Stimulated activated CD8-positive, alpha-beta memory T cell treated with anti-CD3 and anti-CD28 coated beads, Interleukin-15, amount 100 ng/mL, for 24 hours (primary cell): Measurements from ENCODE around the gene TM9SF3.
"Not testable (repeated sequence)": the region's sequence is repeated elsewhere in the genome, so short reads cannot be mapped to it uniquely, and the experiment has no call there.

Source experiments
- DNase-seq: peaks from one replicate; pipeline ENCODE4 v3.0.0-alpha.2; 2020; ENCODE audit warnings: low read depth

TM9SF3 gene

DNA sequence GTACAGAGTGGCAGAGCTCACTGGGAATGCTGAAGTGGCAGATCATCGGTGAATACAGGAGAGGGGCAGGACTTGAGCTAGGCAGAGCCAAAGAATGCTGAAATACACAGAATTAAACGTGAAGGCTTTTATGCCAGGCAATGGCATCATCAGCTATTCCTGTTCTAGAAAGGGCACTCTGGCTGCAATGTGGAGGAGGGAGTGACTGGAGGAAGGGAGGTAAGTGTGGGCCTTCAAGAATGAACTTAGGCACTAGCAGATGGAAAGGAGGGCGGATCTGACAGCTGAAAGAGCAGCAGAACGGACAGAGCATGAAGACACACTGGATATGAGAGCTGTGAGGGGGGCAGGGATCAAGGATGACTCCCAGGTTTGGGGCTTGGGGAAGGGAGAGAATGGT, 12.0 kb upstream of the TM9SF3 start:
- no peak for DNase-seq

DNA sequence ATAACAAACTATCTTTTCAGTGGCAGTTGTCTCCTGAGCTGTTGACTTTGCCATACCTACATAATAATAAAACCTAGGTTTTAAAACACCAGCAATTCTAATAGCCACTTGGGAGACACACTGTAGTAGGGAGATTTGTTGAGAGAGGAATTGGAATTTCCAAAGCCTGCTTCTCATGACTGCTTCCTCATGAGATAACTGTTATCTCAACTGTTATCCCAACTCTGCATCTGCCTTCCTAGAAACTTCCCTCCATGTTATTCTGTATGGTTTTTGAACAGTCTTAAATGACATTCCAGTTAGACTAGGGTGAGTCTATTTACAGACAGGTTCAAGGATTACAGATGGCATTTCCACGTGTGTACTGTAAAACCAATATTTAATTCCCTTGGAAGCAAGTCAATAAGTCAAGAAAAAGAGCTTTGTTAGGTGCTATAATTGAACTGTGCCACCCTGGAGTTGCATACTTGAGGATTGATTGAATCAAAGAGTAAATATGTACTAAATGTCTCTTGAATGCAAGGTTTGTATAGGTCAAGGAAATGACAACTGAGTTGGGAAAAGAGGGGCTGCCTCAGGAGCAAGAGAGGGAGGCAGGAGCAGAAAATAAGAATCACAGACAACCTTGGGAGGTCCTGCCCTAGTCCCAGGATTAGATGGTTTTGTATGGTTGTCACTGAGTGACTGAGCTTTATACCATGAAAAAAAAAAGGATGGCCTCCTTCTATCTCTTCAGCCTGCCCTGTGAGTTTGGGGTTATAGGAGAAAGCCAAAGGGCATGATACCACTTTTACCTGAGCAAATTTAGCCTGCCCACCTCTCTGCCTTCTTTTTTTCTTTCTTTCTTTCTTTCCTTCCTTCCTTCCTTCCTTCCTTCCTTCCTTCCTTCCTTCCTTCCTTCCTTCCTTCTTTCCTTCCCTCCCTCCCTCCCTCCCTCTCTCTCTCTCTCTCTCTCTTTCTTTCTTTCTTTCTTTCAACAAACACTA, 9.9 kb upstream of the TM9SF3 start:
- DNase-seq, result no peak

DNA sequence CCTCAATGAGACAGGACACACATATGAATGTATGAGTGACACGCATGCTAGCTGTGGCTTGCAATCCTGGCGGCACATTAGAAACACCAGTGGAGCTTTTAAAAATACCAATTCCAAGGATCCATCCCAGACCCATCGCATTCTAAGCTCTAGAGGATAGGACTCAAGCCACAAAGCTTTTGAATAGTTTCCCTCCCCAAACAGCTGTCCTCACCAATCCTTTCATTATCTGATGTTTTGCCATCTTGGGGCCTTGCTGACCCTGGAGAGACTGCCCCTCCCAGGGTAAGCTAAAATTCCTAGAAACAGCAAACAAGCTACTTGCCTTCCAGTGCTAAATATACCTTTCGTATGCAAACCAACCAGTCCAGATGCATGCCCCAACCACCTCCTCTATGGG, 8.9 kb upstream of the TM9SF3 start:
- no peak for DNase-seq

DNA sequence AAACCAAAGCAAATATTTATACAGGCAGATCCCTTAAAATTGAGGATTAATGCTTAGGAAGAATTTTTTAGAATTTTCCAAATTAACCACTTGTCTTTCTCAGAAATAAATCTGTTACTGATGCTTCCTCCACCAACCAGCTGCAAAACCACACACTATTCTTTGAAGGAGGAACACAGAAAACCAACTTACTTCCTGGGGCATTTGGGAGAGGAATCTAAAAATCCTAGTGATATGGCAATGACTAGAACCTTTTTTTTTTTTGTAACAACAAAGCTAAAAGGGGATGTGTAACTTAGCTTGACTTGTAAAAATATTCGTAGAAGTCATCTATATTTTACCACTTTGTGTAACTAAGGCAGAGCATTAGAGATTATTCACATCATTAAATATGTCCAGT, 5.1 kb upstream of the TM9SF3 start:
- no peak for DNase-seq

DNA sequence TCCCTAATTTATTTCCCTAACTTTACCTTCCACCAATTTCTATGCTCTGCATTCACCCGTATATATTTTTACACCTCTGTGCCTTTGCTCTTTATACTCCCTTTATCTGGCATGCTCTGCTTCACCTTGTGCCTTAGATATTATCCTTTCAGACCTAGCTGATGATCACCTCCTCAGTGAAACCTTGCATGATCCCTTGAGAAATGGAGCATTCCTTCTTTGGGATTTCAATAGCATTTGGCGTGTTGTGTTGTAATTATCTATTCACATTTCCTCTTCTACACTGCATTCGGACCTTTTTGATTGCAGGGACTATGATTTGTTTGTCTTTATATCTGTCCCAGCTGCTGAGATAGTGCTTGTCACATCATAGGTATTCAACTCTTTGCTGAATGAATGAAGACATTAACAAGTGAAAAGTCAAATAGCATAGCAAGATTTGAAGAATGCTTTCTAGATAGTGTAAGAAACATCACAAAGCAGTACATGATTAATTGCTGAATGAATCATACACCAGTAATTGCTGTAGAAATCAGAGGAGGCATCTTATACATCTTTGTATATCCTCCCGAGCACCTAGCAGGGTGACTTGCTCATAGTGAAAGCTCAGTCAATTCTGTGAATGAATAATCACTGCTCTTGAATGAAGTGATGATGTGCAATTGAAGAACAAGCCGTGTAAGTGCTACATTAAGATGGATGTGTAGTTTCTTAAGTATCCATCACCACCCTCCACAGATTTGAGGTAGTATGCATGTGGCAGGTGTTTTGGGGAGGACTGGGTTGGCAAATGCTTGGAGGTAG, 2.0 kb upstream of the TM9SF3 start:
- no peak for DNase-seq

DNA sequence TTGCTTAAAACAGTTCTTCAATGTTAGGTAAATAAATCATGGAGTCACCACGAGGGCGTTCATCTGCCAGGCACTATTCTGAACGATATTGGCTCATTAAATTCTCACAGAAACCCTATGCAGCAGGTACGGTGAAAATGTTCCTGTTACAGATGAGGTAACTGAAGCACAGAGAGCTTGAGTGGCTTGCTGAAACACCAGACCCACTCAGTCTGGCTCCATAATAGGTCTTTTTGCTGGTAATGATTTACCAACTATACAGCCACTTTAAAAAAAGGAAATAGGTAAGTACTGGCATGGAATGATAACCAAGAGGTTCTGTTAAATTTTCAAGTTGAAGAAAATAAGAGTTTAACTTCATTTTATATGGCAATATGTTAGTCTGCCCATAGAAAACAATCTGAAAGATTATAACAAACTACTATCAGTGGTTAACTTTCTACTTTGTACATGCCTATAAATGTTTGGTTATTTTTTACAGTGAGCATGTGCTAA, 1.3 kb upstream of the TM9SF3 start:
- no peak for DNase-seq

DNA sequence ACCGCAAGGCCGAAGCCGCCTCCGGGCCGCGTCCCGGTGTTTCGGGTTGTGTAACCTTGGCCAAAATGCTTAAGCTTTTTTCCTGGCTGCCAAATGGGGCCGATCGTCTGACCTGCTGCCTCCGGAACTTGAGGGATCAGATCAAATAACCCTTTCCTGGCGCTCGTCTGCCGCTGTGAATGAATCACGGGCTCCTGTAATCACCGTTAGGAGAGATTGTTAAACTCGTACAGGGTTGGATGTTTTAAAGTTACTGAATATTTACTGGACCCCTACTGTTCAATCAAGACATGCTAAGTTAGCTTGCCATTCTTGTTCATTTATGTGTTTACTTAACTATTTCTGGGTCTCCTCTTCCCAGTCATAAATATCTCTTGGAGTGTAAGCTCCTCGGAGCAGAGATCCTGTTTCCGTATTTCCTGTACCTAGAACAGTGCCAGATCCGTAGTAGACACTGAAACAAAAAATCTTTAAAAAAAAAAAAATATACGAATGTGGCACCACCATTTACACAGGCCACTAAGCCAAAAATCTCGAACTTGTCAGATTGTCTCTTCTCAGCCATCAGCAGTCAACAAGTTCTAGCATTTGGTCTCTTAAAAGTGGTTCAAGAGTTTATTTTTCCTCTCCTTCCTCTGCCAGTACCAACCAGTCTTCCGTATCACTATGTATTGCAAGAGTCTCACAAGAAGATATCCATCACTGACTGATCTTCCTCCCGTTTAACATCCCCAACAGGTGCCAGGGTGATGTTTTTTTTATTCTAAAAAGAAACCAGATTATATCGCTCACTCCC, 650 bp upstream of the TM9SF3 start:
- no peak for DNase-seq

DNA sequence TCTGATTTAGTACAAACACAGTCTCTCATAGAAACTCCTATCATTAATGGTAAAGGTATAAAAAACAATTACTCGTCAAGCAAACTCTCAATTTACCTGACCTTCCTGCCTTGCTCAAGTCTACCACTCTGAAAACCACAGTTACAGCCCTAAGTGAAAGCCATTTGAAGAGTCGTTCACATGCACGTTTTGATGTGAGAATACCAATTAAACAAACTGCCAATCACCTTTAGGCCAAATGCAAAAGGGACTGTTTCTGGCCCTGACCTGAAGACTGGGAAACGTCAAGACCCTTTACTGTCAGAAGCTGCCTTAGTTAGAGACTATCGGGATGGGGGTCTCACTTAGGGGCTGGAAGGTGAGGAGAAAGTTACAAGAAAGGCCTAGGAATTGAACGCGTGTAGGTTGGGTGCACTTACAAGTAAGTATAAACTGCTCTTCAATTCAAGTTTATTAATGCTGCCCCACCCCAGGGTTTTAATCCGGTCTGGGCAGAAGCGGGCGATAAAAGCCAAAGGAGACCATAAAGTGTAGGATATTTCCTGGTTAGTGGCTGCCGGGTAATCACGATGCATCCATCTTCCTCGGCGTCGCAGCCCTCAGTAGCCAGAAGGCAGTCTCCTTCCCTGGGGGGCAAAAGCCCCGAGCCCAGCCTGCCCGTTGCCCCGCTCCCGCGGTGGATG, 935 bp downstream of the TM9SF3 start:
- no peak for DNase-seq

DNA sequence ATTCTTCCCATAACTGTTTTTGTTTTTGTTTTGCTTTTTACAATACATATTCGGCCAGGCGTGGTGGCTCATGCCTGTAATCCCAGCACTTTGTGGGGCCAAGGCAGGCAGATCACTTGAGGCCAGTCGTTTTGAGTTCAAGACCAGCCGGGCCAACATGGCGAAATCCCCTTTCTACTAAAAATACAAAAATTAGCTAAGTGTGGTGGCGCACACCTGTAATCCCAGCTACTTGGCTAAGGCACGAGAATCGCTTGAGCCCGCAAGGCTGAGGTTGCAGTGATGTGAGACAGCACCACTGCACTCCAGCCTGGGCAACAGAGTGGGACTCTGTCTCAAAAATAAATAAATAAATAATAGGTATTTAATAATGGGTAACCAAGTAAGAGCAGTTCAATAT, 2.3 kb downstream of the TM9SF3 start:
- no peak for DNase-seq

DNA sequence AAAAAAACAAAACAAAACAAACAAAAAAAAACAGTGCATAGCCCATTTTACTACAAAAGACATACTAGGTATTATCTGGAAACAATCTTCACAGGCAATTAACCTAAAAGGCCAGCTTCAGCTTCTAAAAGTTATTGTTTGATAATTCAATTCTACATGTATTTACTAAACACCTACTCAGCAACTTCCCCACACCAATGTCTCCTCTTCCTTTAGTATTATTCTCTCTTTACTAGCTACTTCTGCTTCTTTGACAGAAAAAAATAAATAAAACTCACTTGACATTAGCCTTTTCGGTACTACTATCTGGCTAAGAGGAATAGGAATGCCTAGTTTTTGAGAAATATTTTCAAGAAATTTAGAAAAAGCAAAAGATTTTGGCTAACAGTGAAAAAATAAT, 2.8 kb downstream of the TM9SF3 start:
- DNase-seq, result no peak

DNA sequence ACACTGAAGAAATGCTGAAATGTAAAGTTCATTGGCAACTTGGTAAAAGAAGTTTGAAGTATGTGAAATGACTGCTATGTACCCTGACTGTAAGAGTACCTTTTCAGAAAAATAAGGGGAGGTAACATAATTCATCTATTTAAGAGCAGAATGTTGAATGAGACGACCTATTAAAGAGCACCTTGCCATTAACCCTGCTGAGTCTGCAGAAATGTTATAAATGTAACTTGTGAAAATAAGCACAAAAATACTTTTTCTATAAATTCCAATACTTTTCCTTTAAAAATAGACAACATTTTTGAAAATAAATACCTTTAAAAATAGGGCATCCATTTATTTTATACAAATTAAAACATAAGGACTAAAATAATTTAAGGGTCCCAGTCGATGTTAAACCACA, 7.7 kb downstream of the TM9SF3 start:
- DNase-seq, result no peak

DNA sequence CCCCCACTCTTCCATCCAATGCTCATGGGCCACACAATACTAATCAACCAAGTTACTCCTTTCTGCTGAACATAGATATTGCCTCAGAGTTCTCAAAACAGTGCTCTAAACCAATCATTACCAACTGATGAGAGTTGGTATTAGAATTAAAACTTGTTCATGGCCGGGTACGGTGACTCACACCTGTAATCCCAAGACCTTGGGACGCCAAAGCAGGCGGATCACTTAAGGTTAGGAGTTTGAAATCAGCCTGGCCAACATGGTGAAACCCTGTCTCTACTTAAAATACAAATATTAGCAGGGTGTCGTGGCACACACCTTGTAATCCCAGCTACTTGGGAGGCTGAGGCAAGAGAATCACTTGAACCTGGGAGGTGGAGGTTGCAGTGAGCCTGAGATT, 8.2 kb downstream of the TM9SF3 start:
- DNase-seq, result no peak

DNA sequence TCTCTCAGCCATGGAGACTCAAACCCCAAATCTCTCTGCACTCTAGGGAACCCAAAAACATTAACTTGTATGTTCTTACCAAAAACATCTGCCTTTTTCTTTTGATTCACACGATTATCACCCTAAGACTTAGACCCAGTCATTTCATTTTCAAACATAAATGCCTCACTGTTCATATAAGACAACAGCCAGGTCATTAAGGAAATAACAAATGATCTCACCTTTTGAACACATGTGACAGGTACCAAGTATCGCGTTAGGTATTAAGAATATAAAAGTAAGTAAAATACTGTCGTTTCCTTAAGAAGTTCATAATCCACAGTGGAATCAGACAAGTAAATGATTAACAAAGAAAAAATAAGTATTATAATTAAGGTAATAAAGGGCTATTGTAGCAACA, 8.8 kb downstream of the TM9SF3 start:
- DNase-seq, result no peak

DNA sequence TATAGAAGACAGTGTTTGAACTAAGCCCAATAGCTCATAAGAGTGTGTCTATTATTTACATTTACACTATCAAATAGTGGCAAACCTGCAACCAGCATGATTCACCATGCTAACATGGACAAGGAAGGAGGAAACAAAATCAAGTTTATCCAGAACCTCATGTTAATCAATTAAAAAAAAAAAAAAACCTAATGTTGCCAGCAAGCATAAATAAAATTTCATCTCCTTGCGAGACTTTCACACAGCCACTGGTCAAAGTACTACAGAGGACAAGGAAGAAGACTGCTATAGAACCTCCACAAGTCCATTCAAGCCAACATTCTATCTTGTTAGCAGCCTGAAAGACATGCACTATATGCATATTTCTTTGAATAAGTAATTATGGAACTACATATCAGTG, 9.7 kb downstream of the TM9SF3 start:
- no peak for DNase-seq

DNA sequence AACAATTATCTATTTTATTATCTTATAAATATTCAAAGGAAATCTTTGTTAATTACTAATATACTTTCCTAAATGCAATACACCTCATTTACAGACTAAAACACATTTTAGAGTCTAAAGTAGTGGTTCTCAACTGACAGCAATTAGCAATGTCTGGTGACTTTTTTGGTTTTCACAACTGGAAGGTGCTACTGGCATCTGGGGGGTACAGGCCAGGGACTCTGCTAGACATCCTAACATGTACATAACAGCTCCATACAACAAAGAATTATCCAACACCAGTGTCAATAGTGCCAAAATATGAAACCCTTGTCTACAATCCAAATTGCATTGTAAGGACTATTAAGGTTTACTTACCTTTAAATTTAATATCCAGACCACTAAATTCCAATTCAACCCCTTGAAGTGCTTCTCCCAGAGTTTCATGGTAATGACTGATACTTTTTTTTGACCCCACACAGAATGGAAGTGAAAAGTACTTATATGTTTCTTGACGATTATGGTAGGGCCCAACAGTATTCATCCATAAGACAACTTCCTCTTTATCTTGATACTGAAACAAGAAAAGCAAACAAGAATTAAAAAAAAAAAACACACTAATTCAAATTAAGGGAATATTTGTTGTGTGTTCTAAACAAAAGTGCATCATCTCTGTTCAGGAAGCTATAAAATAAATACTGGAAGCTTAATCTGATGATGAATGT, 10.4 kb downstream of the TM9SF3 start:
- DNase-seq, result no peak

DNA sequence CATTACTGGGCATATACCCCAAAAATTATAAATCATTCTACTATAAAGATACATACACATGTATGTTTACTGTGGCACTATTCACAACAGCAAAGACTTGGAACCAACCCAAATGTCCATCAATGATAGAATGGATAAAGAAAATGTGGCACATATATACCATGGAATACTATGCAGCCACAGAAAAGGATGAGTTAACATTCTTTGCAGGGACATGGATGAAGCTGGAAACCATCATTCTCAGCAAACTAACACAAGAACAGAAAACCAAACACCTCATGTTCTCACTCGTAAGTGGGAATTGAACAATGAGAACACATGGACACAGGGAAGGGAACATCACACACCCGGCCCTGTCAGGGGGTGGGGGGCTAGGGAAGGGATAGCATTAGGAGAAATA, 12.2 kb downstream of the TM9SF3 start:
- DNase-seq, result not testable (repeated sequence)

DNA sequence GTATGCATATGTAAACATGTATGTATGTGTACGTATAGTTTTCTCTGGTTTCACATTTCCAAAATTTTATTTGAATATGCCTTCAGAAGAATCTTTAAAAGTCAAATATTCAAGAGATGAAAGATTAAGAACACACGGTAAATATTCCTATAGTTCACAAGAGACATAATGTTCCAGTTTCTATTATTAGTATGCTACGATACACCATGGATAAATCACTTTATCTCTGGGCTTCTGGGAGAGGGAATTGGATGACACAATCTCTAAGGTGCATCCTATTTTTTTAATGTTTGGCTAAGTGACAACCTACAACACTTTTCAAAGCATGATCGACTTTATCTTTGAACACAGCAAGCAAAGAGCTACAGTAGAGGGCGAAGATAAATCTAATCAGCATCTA, 13.8 kb downstream of the TM9SF3 start:
- DNase-seq, result no peak

DNA sequence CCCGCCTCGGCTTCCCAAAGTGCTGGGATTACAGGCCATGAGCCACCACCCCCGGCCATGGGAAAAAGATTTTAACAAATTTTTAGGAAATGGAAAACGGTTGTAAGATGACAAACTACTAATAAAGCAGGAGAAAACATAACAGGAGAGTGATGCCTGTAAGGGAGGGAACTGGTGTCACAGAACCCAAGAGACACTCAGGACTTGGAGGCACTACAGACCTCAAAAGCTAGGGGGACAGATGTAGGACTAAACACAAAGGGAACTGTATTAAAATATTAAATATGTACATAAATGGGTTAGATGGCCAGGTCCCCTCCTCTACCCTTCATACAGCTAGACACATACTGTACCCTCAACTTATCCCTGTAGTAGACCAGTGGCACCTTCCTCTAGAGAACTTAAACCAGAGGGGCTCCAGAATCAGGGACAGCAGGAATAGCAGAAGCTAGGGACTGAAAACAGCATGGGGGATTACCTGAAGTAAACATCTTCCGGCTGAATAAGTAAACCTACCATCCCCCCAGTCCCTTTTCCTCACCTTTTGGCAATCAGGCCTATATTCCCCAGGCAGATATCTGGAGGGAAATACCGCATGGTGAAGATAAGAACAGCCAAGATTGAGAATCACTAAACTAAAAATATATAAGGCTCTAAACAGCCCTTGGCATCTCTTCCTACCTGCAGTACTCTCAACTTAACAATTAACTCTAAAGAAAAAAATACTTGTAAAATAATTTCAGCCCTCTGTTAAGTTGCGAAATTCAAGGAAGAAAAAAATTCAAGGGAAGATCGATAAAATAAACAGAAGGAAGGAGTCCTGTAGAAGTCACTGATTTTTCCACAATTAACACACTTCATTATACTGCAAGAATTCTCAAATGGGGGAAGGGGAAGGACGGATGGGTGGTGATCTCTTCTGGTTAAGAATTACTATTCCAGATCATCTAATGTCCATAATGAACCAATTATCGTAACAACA, 15.5 kb downstream of the TM9SF3 start:
- no peak for DNase-seq

DNA sequence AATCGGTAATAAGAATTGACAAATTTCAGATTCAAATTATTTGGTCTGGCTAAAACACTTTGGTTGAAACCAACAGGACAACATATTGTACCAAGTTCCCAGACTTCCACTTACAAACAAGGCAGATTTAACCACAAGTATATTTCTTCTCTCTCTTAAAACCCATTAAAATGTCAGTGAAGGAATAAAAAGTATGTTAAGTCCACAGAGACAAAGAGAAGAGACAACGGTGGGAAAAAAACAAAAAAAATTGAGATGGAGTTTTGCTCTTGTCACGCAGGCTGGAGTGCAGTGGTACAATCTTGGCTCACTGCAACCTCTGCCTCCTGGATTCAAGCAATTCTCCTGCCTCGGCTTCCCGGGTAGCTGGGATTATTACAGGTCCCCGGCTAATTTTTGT, 16.3 kb downstream of the TM9SF3 start:
- no peak for DNase-seq

DNA sequence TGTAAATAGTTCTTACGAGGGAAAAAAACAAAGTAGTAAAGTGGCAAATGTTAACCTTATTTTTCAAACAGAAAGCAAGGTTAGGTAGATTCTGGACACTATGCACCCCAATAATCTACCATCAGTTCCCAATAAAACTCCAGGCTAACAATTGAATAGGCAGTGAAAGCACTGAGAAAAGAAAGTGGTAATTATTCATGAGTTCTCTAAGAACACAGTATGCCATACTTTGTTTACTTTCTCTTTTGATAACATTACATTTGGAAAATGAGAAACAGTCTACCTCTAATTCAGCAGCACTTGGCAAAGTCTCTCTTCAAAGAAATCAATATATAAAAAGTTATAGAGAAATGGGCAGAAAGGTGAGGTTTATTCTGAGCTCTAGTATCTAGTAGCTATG, 18.4 kb downstream of the TM9SF3 start:
- no peak for DNase-seq
